ENCODE data around the gene GRIK3. TPM values are rescaled to one million over a fixed set of nuclear protein-coding genes. Genes with fewer than 3 reads are reported as not detected.

The GRIK3 gene
- total and polyA plus RNA-seq, 2 experiments from 2014 or later = 0.31 to 2.9 TPM

GRCh38 chr1:36911561-36912364 is 122.6 kb downstream of the GRIK3 start (continued):
- no peak for TF ChIP-seq EZH2phosphoT487 (IDR thresholded peaks at IDR 0.05; ENCODE audit: unreplicated experiment)
- TF ChIP-seq, protein P1, sequence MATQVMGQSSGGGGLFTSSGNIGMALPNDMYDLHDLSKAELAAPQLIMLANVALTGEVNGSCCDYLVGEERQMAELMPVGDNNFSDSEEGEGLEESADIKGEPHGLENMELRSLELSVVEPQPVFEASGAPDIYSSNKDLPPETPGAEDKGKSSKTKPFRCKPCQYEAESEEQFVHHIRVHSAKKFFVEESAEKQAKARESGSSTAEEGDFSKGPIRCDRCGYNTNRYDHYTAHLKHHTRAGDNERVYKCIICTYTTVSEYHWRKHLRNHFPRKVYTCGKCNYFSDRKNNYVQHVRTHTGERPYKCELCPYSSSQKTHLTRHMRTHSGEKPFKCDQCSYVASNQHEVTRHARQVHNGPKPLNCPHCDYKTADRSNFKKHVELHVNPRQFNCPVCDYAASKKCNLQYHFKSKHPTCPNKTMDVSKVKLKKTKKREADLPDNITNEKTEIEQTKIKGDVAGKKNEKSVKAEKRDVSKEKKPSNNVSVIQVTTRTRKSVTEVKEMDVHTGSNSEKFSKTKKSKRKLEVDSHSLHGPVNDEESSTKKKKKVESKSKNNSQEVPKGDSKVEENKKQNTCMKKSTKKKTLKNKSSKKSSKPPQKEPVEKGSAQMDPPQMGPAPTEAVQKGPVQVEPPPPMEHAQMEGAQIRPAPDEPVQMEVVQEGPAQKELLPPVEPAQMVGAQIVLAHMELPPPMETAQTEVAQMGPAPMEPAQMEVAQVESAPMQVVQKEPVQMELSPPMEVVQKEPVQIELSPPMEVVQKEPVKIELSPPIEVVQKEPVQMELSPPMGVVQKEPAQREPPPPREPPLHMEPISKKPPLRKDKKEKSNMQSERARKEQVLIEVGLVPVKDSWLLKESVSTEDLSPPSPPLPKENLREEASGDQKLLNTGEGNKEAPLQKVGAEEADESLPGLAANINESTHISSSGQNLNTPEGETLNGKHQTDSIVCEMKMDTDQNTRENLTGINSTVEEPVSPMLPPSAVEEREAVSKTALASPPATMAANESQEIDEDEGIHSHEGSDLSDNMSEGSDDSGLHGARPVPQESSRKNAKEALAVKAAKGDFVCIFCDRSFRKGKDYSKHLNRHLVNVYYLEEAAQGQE (IDR thresholded peaks at IDR 0.05; ENCODE audit: unreplicated experiment) = no peak
- TF ChIP-seq ZNF331 (CRISPR knock-in tag; IDR thresholded peaks at IDR 0.05; ENCODE audit: low read depth) = no peak

- no peaks in the 10 kb centered on the region for H3K9me2 ChIP-seq (ENCODE audit: insufficient read depth)
- ATAC-seq (no peak), DNase-seq (ENCODE audit: low spot score) (no peak)
- Mint-ChIP-seq H3K4me3 (no peak overlapping the region), H3K4me1 (peaks cover 20% of the 10 kb centered on the region), H3K27me3 (ENCODE audit: insufficient read depth, low read depth, poor library complexity) (peaks cover 14% of the 10 kb centered on the region), H3K9me3 (peaks cover 14% of the 10 kb centered on the region), H3K27ac (no peak overlapping the region), H3K36me3 (ENCODE audit: low read depth) (peaks cover 8% of the 10 kb centered on the region; the same call in 2 of the 3 replicates)
- no peaks in the 10 kb centered on the region for H3K36me3 ChIP-seq (ENCODE audit: insufficient read depth)
- no peaks in the 10 kb centered on the region for H4K20me1 ChIP-seq (replicated peaks; ENCODE audit: insufficient read depth)
- no peak overlapping the region for H3K27ac ChIP-seq (ENCODE audit: low read depth)
- no peak overlapping the region for H3K4me2 ChIP-seq
- no peaks in the 10 kb centered on the region for H3K27me3 ChIP-seq (ENCODE audit: insufficient read depth)
- H3K79me2 ChIP-seq (replicated peaks; ENCODE audit: insufficient read depth) = no peaks in the 10 kb centered on the region
- no peak overlapping the region for H2AFZ ChIP-seq
- no peaks in the 10 kb centered on the region for H3K4me1 ChIP-seq (ENCODE audit: insufficient read depth)
- TF ChIP-seq STAT1 (IDR thresholded peaks at IDR 0.05; ENCODE audit: unreplicated experiment) = no peak
- TF ChIP-seq JUNB (IDR thresholded peaks at IDR 0.05; ENCODE audit: unreplicated experiment) = no peak
- TF ChIP-seq NANOG (IDR thresholded peaks at IDR 0.05; ENCODE audit: borderline replicate concordance) = no peak
- no peak for TF ChIP-seq CREB1 (CRISPR knock-in tag; IDR thresholded peaks at IDR 0.05; ENCODE audit: low read depth)
- TF ChIP-seq, protein P1 (IDR thresholded peaks at IDR 0.05; ENCODE audit: unreplicated experiment) = no peak
- TF ChIP-seq EZH2 (IDR thresholded peaks at IDR 0.05; ENCODE audit: low read depth, unreplicated experiment) = no peak
- TF ChIP-seq ZNF331 (CRISPR knock-in tag; IDR thresholded peaks at IDR 0.05; ENCODE audit: low read depth) = no peak
- no peak for TF ChIP-seq POLR2AphosphoS5 (IDR thresholded peaks at IDR 0.05; ENCODE audit: low read depth)
- no peak for TF ChIP-seq EZH2phosphoT487 (IDR thresholded peaks at IDR 0.05; ENCODE audit: unreplicated experiment)
- no peak overlapping the region for H3K4me3 ChIP-seq
- no peaks in the 10 kb centered on the region for H3F3A ChIP-seq (replicated peaks; ENCODE audit: low read depth)
These were observed 123.3 kb downstream of the GRIK3 start for GRCh38 chr1:36910886-36911540.
